Measurements from ENCODE around the gene EXTL2.
"Not testable (repeated sequence)": the region's sequence is repeated elsewhere in the genome, so short reads cannot be mapped to it uniquely, and the experiment has no call there.

The EXTL2 gene, protein sequence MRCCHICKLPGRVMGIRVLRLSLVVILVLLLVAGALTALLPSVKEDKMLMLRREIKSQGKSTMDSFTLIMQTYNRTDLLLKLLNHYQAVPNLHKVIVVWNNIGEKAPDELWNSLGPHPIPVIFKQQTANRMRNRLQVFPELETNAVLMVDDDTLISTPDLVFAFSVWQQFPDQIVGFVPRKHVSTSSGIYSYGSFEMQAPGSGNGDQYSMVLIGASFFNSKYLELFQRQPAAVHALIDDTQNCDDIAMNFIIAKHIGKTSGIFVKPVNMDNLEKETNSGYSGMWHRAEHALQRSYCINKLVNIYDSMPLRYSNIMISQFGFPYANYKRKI

DNA sequence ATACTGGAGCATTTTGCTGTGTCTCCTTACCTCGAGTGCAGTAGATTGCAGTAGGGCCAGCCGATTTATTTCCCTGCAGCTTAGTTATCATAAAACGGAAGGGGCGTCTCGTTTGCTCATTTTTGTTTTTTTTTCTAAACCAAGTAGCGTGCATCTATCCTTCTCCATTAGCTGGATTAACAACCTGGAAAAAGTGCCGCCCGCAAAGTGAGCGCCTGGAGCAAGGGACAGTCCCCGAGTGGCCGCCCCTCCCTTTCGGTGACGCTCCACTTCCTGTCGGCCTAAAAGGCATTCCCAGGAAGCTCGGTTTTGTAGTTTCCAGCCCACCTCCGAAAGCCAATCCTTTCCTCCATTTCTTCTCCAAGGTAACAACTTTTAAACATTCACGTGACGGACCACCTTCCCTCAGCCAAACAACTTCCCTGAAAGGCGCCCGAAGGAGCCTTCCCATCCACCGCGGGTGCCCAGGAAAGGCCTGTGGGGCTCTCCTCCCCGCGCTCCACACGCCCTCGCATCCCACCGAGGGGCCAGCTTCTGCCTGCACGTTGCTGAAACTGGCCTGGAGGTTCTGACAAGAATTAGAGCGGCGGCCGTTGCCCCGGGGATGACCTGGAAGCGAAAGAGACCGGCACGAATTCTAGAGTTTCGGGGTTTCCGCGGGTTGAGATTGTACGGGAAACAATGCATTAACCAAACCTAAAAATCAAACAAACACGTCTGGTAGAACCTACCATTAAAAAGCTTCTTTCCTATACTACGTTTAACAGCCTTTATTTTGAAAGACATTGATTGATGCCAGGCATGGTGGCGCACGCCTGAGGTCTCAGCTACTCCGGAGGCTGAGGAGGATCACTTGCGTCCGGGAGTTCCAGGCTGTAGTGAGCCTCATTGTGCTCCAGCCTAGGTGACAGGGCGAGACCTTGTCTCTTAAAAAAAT lies at the start of gene EXTL2:
EXTL2 (minus strand) TSS at position 240 of the 937 bp plus-strand sequence. CDS start 6,085 bp downstream, outside the sequence.
- DNase-seq = peak; percentile 20

GRCh38 chr1:100943533-100943932 lies 48.9 kb upstream of the EXTL2 start:
- DNase-seq = no peak

GRCh38 chr1:100942304-100943046 lies 47.8 kb upstream of the EXTL2 start:
- no peak for DNase-seq

DNA sequence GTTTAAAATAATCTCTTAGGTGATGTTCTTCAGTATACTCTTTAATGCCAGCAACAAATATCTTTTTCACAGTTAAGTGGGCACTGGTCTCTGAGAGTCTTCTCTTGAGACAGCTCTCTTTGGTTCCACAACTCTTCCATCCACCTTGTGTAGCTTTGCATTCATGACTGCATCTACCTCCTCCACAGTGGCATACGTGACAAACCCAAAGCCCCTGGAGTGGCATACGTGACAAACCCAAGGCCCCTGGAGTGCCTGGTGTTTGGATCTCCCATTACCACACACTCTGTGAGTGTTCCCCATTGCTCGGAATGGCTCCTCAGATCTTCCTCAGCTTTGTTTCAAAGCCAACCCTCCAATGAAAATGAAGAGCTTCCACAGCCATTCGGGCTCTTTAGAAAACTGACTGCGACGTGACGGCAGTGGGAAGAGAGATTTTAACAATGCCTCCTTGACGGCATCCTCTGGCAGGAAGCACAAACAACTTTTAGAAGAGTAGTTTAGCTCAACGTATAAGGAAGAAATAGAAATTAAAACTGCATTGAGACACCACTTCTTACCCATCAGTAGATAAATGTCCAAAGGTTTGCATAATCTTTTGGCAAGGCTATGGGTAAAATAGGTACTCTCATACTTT lies 47.1 kb upstream of the EXTL2 start:
- no peak for DNase-seq

DNA sequence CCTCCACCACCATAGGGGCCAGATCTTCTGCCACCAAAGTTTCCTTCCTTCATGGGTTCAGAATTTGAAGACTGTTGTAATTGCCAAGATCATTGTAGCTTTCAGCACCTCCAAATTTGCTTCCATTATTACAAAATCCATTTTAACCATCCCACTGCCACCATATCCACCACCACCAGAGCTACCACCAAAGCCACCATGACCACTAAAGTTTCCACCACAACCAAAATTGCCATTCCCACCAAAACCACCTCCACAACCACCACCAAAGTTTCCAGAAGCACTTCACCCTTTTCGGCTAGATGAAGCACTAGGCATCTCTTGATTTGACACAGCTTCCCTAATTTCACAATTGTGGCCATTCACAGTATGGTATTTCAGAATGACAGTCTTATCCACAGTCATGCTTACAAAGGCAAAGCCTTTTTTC lies 46.5 kb upstream of the EXTL2 start:
- DNase-seq = no peak

DNA sequence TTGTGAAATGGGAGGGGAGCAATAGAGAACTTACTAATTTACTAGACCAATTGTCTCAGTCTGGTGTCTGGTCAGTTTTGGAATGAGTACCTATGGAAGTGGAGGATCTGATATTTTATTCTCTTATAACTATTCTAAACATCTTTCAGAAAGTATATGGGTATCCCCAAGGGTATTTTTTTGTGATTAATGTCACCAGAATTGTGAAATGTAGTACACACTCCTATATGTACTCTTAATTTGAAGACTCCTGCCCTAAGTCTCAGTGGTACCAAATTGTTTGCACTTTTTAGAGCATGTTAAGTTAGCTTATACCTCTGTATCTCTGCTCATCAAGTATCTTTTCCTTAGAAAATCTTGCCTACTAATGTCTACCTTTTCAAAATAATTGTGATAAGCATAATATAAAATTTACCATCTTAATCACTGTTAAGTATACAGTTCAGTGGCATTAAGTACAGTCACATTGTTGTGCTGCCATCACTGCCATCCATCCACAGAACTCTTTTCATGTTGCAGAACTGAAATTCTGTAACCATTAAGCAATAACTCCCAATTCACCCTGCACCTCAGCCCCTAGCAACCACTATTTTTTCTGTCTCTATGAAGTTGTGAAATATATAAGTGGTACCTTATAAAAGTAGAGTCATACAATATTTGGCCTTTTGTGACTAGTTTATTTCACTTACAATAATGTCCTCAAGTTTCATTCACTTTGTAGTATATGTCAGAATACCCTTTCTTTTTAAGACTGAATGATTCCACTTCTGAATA lies 41.7 kb upstream of the EXTL2 start:
- no peak for DNase-seq

DNA sequence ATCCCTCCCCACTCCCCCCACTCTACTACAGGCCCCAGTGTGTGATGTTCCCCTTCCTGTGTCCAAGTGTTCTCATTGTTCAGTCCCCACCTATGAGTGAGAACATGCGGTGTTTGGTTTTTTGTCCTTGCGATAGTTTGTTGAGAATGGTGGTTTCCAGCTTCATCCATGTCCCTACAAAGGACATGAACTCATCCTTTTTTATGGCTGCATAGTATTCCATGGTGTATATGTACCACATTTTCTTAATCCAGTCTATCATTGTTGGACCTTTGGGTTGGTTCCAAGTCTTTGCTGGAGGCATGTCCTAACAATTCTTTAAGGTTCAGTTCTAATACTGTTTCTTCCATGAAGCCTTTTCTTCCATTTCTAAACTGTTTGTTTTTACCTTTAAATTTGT lies 38.9 kb upstream of the EXTL2 start:
- DNase-seq = not testable (repeated sequence)

DNA sequence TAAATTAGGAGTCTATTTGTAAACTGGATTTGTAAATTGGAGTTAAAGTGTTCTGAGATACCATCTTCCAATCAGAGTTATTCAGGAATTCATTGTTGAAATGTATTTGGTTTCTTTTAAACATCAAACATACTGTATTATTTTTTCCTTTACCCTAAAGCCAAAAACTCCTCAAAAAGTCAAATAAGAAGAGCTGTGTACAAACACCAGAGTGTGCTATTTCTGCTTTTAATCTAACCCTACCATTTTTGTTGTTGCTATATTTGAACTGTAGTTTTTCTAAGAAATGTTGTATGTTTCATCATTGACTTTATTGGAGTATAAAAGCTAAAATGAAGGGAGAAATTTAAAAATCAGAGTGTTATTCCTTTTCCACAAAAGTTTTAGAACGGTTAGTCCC lies 37.1 kb upstream of the EXTL2 start:
- DNase-seq = no peak

DNA sequence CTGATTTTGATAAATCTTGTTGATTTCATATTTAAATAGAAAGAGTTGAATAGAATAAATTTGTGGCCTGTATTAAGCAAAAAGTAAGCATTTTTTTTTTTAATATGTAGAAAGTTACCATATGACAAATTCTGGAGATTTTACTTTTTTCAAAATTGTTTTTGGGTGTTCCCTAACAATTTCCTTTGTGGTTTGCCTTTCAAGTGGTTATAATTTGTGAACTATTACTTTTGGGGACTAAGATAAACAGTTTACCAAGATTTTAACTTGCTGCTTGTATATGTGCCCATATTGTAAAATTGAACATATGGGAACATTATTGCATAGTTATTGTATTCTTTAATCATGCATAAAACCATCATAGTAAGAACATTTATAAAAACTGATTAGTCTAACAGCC lies 35.9 kb upstream of the EXTL2 start:
- no peak for DNase-seq

GRCh38 chr1:100928128-100928527 lies 33.5 kb upstream of the EXTL2 start:
- DNase-seq = no peak

DNA sequence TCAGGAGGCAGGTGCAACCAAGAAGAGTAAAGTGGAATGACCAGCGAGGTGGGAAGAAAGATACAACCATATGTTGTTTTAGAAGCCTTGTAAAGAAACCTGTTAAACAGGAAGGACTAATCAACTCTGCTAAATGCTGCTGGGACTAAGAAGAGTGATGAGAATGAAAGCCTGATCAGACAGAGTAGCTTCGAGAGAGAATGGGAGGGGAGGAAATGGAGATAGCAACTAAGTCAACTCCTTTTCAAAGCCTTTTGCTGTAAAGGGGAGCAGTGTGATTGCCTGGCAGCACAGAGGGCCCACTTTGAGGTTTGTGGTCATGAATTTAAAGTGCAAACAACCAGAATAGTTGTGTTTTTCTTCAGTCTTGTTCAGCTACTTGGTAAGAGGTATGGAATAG lies 32.6 kb upstream of the EXTL2 start:
- no peak for DNase-seq

GRCh38 chr1:100926240-100926639 lies 31.6 kb upstream of the EXTL2 start:
- DNase-seq = no peak

- DNase-seq = no peak
Measured at GRCh38 chr1:100924991-100925390, 30.3 kb upstream of the EXTL2 start.

- no peak for DNase-seq
Measured at GRCh38 chr1:100924212-100924611, 29.6 kb upstream of the EXTL2 start.

- no peak for DNase-seq
Measured at GRCh38 chr1:100921110-100921706, 26.6 kb upstream of the EXTL2 start.

DNA sequence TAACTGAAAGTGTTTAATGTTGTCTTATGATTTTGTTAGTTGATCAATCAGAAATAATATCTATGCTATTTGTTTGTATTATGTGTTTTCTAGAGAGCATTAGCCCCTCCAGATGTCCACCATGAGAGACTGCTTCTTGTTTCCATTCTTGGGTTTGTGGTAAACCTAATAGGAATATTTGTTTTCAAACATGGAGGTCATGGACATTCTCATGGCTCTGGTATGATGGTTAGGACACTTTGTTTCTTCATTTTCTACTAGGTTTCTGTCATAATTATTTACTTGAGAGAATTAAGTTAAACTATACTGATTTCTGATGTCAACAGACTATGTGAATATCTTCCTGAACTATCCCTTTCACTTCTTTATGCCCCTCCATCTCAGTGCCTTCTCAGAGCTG lies 17.4 kb upstream of the EXTL2 start:
- no peak for DNase-seq

GRCh38 chr1:100909018-100909417 lies 14.4 kb upstream of the EXTL2 start:
- no peak for DNase-seq

- DNase-seq = no peak
Measured at GRCh38 chr1:100907887-100908286, 13.2 kb upstream of the EXTL2 start.

DNA sequence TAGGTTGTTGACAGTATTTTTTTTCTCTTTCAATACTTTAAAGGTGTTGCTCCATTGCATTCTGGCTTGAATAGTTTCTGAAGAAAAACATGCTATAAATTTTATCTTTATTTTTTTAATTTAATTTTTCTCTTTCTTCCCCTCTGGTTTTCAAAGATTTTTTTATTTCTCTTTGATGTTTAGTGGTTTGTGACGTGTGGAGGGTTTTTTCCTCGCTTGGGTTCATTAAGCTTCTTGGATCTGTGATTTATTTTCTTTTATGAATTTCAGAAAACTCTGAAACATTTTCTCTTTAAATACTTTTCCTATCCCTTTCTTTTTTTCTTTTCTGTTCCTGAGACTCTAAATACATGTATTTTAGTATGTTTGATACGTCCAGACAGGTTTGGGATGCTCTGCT lies 10.5 kb upstream of the EXTL2 start:
- DNase-seq = no peak

DNA sequence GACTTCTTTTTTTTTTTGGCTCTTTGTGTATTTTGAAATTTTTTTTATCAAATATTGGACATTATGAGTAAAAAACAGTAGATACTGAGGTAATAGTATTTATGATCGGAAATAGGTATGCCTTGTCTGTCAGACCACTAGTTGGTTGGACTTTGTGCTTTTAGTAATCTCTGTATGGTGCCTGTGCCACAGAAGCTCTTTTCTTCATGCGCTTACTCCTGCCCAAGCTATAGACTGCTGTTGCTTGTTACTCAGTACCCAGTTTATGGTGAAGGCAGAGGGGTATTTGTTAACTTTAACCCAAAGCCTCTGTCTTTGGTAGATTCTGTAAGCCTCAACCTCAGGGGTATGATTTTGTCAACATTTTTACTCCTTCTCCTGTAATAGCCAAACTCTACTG lies 9.9 kb upstream of the EXTL2 start:
- DNase-seq = no peak

GRCh38 chr1:100903777-100904176 lies 9.1 kb upstream of the EXTL2 start:
- DNase-seq = no peak

DNA sequence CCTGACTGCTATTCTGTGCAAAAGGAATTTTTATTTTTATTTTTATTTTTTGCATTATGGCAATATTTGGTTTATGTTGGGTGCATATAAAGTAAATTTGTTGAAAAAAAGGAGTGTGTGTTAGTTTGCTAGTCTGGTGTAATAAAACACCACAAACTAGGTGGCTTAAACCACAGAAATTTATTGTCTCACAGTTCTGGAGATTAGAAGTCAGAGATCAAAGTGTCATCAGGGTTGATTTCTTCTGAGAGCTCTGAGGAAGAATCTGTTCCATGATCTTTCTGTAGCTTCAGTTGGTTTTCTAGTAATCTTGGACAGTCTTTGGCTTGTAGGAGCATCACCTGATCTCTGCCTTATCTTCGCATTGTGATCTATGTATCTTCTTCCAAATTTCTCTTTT lies 7.7 kb upstream of the EXTL2 start:
- DNase-seq = no peak

All from activated CD4-positive, alpha-beta T cell treated with anti-CD3 and anti-CD28 coated beads for 1 hour (primary cell).